ENCODE data around the gene TUSC2.

- TF ChIP-seq CTCF (IDR thresholded peaks at IDR 0.05), result no peak
- no peak for TF ChIP-seq EZH2phosphoT487 (IDR thresholded peaks at IDR 0.05; ENCODE audit: borderline replicate concordance, low read depth)
- no peak for TF ChIP-seq FOXM1 (IDR thresholded peaks at IDR 0.05; ENCODE audit: low read depth)
- TF ChIP-seq EP300 (IDR thresholded peaks at IDR 0.05; ENCODE audit: borderline replicate concordance in 1 of 2, low read depth in 1 of 2, low read length in 1 of 2), result no peak
- TF ChIP-seq SMC3 (IDR thresholded peaks at IDR 0.05; ENCODE audit: low read depth, low read length), result no peak
- TF ChIP-seq TAF1 (IDR thresholded peaks at IDR 0.05; ENCODE audit: borderline replicate concordance, low read depth, low read length), result no peak
- TF ChIP-seq SIN3A (IDR thresholded peaks at IDR 0.05; ENCODE audit: borderline replicate concordance, low read depth, low read length), result no peak
- TF ChIP-seq MAX (IDR thresholded peaks at IDR 0.05; ENCODE audit: low read depth), result no peak
- TF ChIP-seq TEAD4 (IDR thresholded peaks at IDR 0.05; ENCODE audit: borderline replicate concordance, insufficient read depth), result no peak
- TF ChIP-seq TCF12 (IDR thresholded peaks at IDR 0.05), result no peak
- no peak for TF ChIP-seq YY1 (IDR thresholded peaks at IDR 0.05; ENCODE audit: low read depth)
Observed at GRCh38 chr3:50327129-50327528, 894 bp downstream of the TUSC2 start.
